RWPE1 (cell line): Measurements from ENCODE around the gene MBOAT2.

Experiments
- CTCF ChIA-PET: fragments of 350-600 bp; sonication (Branson Sonifier 250); formaldehyde crosslinking; extraction: SDS; loops from one replicate; lab custom pipeline; 2021; lab: Yijun Ruan, JAX
- POLR2A ChIA-PET: fragments of 400-600 bp; formaldehyde crosslinking; extraction: SDS; loops from one replicate; lab custom pipeline; 2020; ENCODE audit warnings: antibody characterized with exemption; ENCODE audit not compliant: low non-redundant PET; lab: Yijun Ruan, JAX
- DNase-seq: peaks from one replicate; pipeline ENCODE4 v3.0.0; 2012; ENCODE audit warnings: low spot score
- H3K27ac ChIP-seq: fragments of 450-650 bp; 2 replicates; pipeline ENCODE4 v1.5.1; 2017
- CTCF ChIP-seq: fragments of 450-650 bp; conservative IDR thresholded peaks from 2 replicates; pipeline ENCODE4 v1.5.1; 2017; ENCODE audit warnings: low read depth, mild to moderate bottlenecking

The MBOAT2 gene

GRCh38 chr2:9008951-9009664 lies 5.6 kb upstream of the MBOAT2 start:
- no peak for TF ChIP-seq CTCF
- CTCF ChIA-PET, result interaction anchor here (0.6 kb wide), 1 partner anchor 466 kb away, joined by 9 read pairs; no protein-coding TSS in a partner anchor
- DNase-seq, result no peak
- no peak overlapping the region for H3K27ac ChIP-seq
- POLR2A ChIA-PET, result no interaction called here

GRCh38 chr2:9006368-9006767 lies 2.9 kb upstream of the MBOAT2 start:
- no peak for DNase-seq
- POLR2A ChIA-PET, result interaction anchor here (0.6 kb wide), 1 partner anchor 76 kb away, joined by 4 read pairs; no protein-coding TSS in a partner anchor
- CTCF ChIA-PET, result no interaction called here

GRCh38 chr2:9004338-9005204 lies 1.1 kb upstream of the MBOAT2 start:
- CTCF ChIA-PET, result no interaction called here
- peak; percentile 60 for DNase-seq
- POLR2A ChIA-PET, result interaction anchor here (0.6 to 0.8 kb wide), 2 partner anchors 51 to 107 kb away, joined by 3 read pairs; no protein-coding TSS in a partner anchor
- no peak for TF ChIP-seq CTCF
- H3K27ac ChIP-seq, result peak overlapping the region; percentile 84

More at GRCh38 chr2:9006368-9006767, 2.9 kb upstream of the MBOAT2 start:
- no peak overlapping the region for H3K27ac ChIP-seq
- no peak for TF ChIP-seq CTCF

GRCh38 chr2:9003366-9003615 lies 193 bp downstream of the MBOAT2 start:
- H3K27ac ChIP-seq, result peak overlapping the region; percentile 84
- DNase-seq, result no peak
- ChIA-PET POLR2A (interaction anchor here (0.6 to 1.0 kb wide), 3 partner anchors 89 to 230 kb away, joined by 3 to 4 read pairs (median 4); no protein-coding TSS in a partner anchor), CTCF (no interaction called here)
- TF ChIP-seq CTCF, result no peak

- POLR2A ChIA-PET, result interaction anchor here (0.8 to 1.0 kb wide), 2 partner anchors 90 to 105 kb away, joined by 3 to 4 read pairs; no protein-coding TSS in a partner anchor
- CTCF ChIA-PET, result no interaction called here
- peak overlapping the region; percentile 84 for H3K27ac ChIP-seq
- DNase-seq, result peak; percentile 22
- no peak for TF ChIP-seq CTCF
Observed at GRCh38 chr2:9002637-9003365, 683 bp downstream of the MBOAT2 start.

GRCh38 chr2:9002313-9002636 lies 1.2 kb downstream of the MBOAT2 start:
- H3K27ac ChIP-seq, result no peak overlapping the region
- ChIA-PET CTCF (interaction anchor here (0.6 kb wide), 1 partner anchor 192 kb away, joined by 5 read pairs; no protein-coding TSS in a partner anchor), POLR2A (no interaction called here)
- TF ChIP-seq CTCF, result no peak
- DNase-seq, result no peak
